IMR-90 (cell line): ENCODE data around the gene KCNJ6. TPM values are rescaled to one million over a fixed set of nuclear protein-coding genes. Genes with fewer than 3 reads are reported as not detected.

ENCODE experiments used
- ATAC-seq: fragments of 200-7000 bp; cut with Tn5 transposase; 2 replicates; pipeline ENCODE4 v1.9.1; 2020; ENCODE audit warnings: low read depth, mild to moderate bottlenecking, moderate library complexity
- BruUV-seq: library from RNA; stranded (reverse); fragments of 400-500 nt; replicated peaks from 2 replicates; lab custom pipeline; 2021; lab: Mats Ljungman, UMichigan
- CTCF ChIA-PET: fragments of 300-600 bp; formaldehyde crosslinking; extraction: SDS; loops from one replicate; lab custom pipeline; 2021; ENCODE audit warnings: antibody characterized with exemption; lab: Yijun Ruan, JAX
- POLR2A ChIA-PET: fragments of 300-600 bp; sonication (Branson Sonifier 250); formaldehyde crosslinking; loops from one replicate; lab custom pipeline; 2022; ENCODE audit warnings: antibody characterized with exemption; ENCODE audit not compliant: unreplicated experiment; lab: Charles Lee
- DNase-seq: peaks from one replicate; pipeline ENCODE4 v3.0.0; 2013
- H2AFZ ChIP-seq: replicated peaks from 2 replicates; pipeline ENCODE3; 2013; ENCODE audit warnings: low read length, mild to moderate bottlenecking; ENCODE audit not compliant: poor library complexity
- H2AK5ac ChIP-seq: 2 replicates; pipeline ENCODE4 v1.6.1; 2013; ENCODE audit warnings: low read depth, low read length, inconsistent platforms
- H2AK9ac ChIP-seq: replicated peaks from 2 replicates; pipeline ENCODE3; 2013; ENCODE audit warnings: mild to moderate bottlenecking, low read depth, low read length, moderate library complexity; ENCODE audit not compliant: poor library complexity
- H2BK120ac ChIP-seq: 2 replicates; pipeline ENCODE4 v1.6.1; 2013; ENCODE audit warnings: low read depth, low read length, inconsistent platforms
- H2BK15ac ChIP-seq: 3 replicates; pipeline ENCODE4 v1.6.1; 2013; ENCODE audit warnings: low read depth, low read length, inconsistent platforms
- H2BK20ac ChIP-seq: 2 replicates; pipeline ENCODE4 v1.6.1; 2013; ENCODE audit warnings: low read depth, mild to moderate bottlenecking, inconsistent platforms, low read length, moderate library complexity
- H2BK5ac ChIP-seq: 2 replicates; pipeline ENCODE4 v1.6.1; 2013; ENCODE audit warnings: mild to moderate bottlenecking, low read depth, low read length, inconsistent platforms; ENCODE audit not compliant: poor library complexity, severe bottlenecking
- H3K14ac ChIP-seq: replicated peaks from 2 replicates; pipeline ENCODE4 v1.6.1; 2013; ENCODE audit warnings: low read depth, low read length, inconsistent platforms
- H3K18ac ChIP-seq: 2 replicates; pipeline ENCODE4 v1.6.1; 2013; ENCODE audit warnings: low read depth, low read length, control low read depth
- H3K23ac ChIP-seq: 2 replicates; pipeline ENCODE4 v1.6.1; 2013; ENCODE audit warnings: low read depth, low read length, inconsistent platforms
- H3K27ac ChIP-seq: 2 replicates; pipeline ENCODE4 v1.5.1; 2013; ENCODE audit warnings: mild to moderate bottlenecking, control low read depth, low read length; ENCODE audit not compliant: insufficient read depth
- H3K27me3 ChIP-seq: 2 replicates; pipeline ENCODE4 v1.6.1; 2013; ENCODE audit warnings: low read length; ENCODE audit not compliant: control insufficient read depth, insufficient read depth
- H3K36me3 ChIP-seq: 2 replicates; pipeline ENCODE4 v1.6.1; 2013; ENCODE audit warnings: low read length, mixed read lengths; ENCODE audit not compliant: control insufficient read depth, insufficient read depth
- H3K4ac ChIP-seq: 2 replicates; pipeline ENCODE4 v1.6.1; 2013; ENCODE audit warnings: low read depth, low read length, inconsistent platforms
- H3K4me1 ChIP-seq: 2 replicates; pipeline ENCODE4 v1.6.1; 2013; ENCODE audit warnings: low read length, mixed read lengths; ENCODE audit not compliant: control insufficient read depth, insufficient read depth
- H3K4me2 ChIP-seq: 2 replicates; pipeline ENCODE4 v1.6.1; 2013; ENCODE audit warnings: low read depth, mild to moderate bottlenecking, control low read depth, low read length, moderate library complexity
- H3K4me3 ChIP-seq: 2 replicates; pipeline ENCODE4 v1.5.1; 2013; ENCODE audit warnings: low read depth, mild to moderate bottlenecking, control low read depth, low read length, moderate library complexity; ENCODE audit not compliant: insufficient read depth
- H3K56ac ChIP-seq: 2 replicates; pipeline ENCODE4 v1.6.1; 2013; ENCODE audit warnings: low read length, inconsistent platforms; ENCODE audit not compliant: insufficient read depth; ENCODE audit errors: extremely low read depth
- H3K79me1 ChIP-seq, 2 experiments: 2 replicates each; pipeline ENCODE4 v1.6.1; 2013; ENCODE audit warnings: low read length in 2 of 2, inconsistent platforms in 1 of 2, low read depth in 1 of 2
- H3K9ac ChIP-seq: 2 replicates; pipeline ENCODE4 v1.6.1; 2013; ENCODE audit warnings: low read depth, low read length, control low read depth
- H3K9me1 ChIP-seq: 2 replicates; pipeline ENCODE4 v1.6.1; 2013; ENCODE audit warnings: low read length, inconsistent platforms; ENCODE audit not compliant: insufficient read depth
- H3K9me3 ChIP-seq: 2 replicates; pipeline ENCODE4 v1.6.1; 2013; ENCODE audit warnings: low read length; ENCODE audit not compliant: control insufficient read depth, insufficient read depth
- H4K20me1 ChIP-seq: 2 replicates; pipeline ENCODE4 v1.6.1; 2013; ENCODE audit warnings: low read length, inconsistent platforms; ENCODE audit not compliant: insufficient read depth
- H4K5ac ChIP-seq: 2 replicates; pipeline ENCODE4 v1.6.1; 2013; ENCODE audit warnings: mild to moderate bottlenecking, low read depth, low read length, control low read depth
- H4K8ac ChIP-seq, 2 experiments: 2 replicates each; pipeline ENCODE4 v1.6.1; 2013; ENCODE audit warnings: low read depth in 2 of 2, low read length in 2 of 2, control low read depth in 1 of 2, inconsistent platforms in 1 of 2
- H4K91ac ChIP-seq: 2 replicates; pipeline ENCODE4 v1.6.1; 2013; ENCODE audit warnings: low read depth, low read length, inconsistent platforms; ENCODE audit not compliant: insufficient read depth
- FOS ChIP-seq: fragments of 150-350 bp; IDR thresholded peaks from 2 replicates; pipeline ENCODE4 v1.6.1; 2016; ENCODE audit warnings: low read depth, low read length
- MAFK ChIP-seq: IDR thresholded peaks from 2 replicates; pipeline ENCODE4 v1.6.1; 2012; ENCODE audit warnings: low read depth, low read length, improper control_type of control experiment
- MAZ ChIP-seq: IDR thresholded peaks from 2 replicates; pipeline ENCODE4 v1.6.1; 2012; ENCODE audit warnings: low read depth, mild to moderate bottlenecking, low read length, improper control_type of control experiment, moderate library complexity, borderline replicate concordance
- NFE2L2 ChIP-seq: fragments of 150-350 bp; IDR thresholded peaks from 2 replicates; pipeline ENCODE4 v1.6.1; 2016; ENCODE audit warnings: low read depth, mild to moderate bottlenecking, low read length
- POLR2A ChIP-seq: IDR thresholded peaks from 2 replicates; pipeline ENCODE4 v1.6.1; 2012; ENCODE audit warnings: mild to moderate bottlenecking, low read depth, low read length
- RCOR1 ChIP-seq: IDR thresholded peaks from 2 replicates; pipeline ENCODE4 v1.6.1; 2012; ENCODE audit warnings: mild to moderate bottlenecking, low read length, improper control_type of control experiment; ENCODE audit not compliant: insufficient replicate concordance
- RFX5 ChIP-seq: IDR thresholded peaks from 2 replicates; pipeline ENCODE4 v1.8.0; 2012; ENCODE audit warnings: low read depth, mild to moderate bottlenecking, low read length, moderate library complexity
- WGBS, 2 experiments: methylation state at CpG; one replicate each; pipeline versions ENCODE4 v1.1.5 to v1.1.7; 2013; ENCODE audit warnings: missing lambda C conversion rate in 2 of 2; ENCODE audit not compliant: insufficient read length in 1 of 2; ENCODE audit errors: extremely low coverage in 2 of 2; 5-methylcytosine and 5-hydroxymethylcytosine counted together
- dilution Hi-C: fragments of 300-500 bp; cut with HindIII; formaldehyde crosslinking; loops from one replicate; pipeline ENCODE4 v1.14.3; 2018; ENCODE audit warnings: low sequenced_read_pairs; ENCODE audit not compliant: unreplicated experiment
- in situ Hi-C: fragments of 300-500 bp; cut with MboI; formaldehyde crosslinking; loops from 3 replicates; pipeline ENCODE4 v1.14.3; 2019; ENCODE audit warnings: low sequenced_read_pairs, inconsistent platforms, mixed read lengths
- intact Hi-C: fragments of 100-400 bp; cut with micrococcal nuclease; formaldehyde crosslinking; loops from 2 replicates; pipeline ENCODE4 v1.10.0; 2022
- polyA plus RNA-seq, 3 experiments: library from polyadenylated mRNA; depleted of rRNA; stranded (reverse); fragments of >200 nt; gene quantifications; 2 replicates each; pipeline ENCODE4 v1.2.3, GENCODE V29; 2012; ENCODE audit warnings: low replicate concordance in 1 of 3
- total RNA-seq: library from RNA; depleted of rRNA; stranded (reverse); fragments of >200 nt; gene quantifications from 2 replicates; pipeline ENCODE4 v1.2.3, GENCODE V29; 2012
- TF ChIP-seq, protein P1 (sequence below): conservative IDR thresholded peaks from 2 replicates; pipeline ENCODE4 v1.5.1; 2012; ENCODE audit warnings: mild to moderate bottlenecking, low read depth, low read length, improper control_type of control experiment
- TF ChIP-seq, protein P2 (sequence below): fragments of 150-350 bp; IDR thresholded peaks from 2 replicates; pipeline ENCODE4 v1.6.1; 2016; ENCODE audit warnings: low read depth, mild to moderate bottlenecking, low read length, moderate library complexity, borderline replicate concordance

Gene KCNJ6
- total and polyA plus RNA-seq, 2 of the 4 experiments (the other 2 are of a cell fraction): under 0.01 to 0.02 TPM

DNA sequence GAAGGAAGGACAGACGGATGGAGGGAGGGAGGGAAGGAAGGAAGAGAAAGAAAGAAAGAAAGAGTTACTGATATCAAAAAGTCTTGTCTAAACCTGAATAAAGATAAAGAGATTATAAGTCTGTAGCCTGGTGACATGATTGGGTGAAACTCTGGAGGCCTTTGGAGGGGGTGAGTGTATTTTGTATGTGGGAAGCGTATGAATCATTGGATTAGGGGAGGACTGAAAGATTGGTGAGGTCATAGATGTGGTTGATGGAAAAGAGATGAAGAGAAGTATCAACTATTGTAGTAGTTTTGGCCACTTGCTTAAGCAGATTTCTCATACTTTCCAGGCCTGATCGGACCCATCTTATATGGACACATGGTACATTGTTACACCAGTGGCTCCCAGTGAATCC lies 11.5 kb upstream of the KCNJ6 start:
- no peaks in the 10 kb centered on the region for H3K36me3 ChIP-seq
- H4K8ac ChIP-seq: no peak overlapping the region
- CTCF ChIA-PET: no interaction called here
- no peak overlapping the region for H3K18ac ChIP-seq
- in situ Hi-C loops (loop anchor here (5.0 to 25.0 kb wide), 2 partner anchors 175 to 435 kb away; no protein-coding TSS in a partner anchor), dilution Hi-C loops (no loop called here), intact Hi-C loops (no loop called here)
- no peak overlapping the region for H3K9ac ChIP-seq
- H2BK5ac ChIP-seq: no peak overlapping the region
- no peak overlapping the region for H4K91ac ChIP-seq
- H3K56ac ChIP-seq: no peak overlapping the region
- H3K27me3 ChIP-seq: peaks cover 5% of the 10 kb centered on the region; the same call in 1 of the 2 replicates
- H3K9me1 ChIP-seq: no peaks in the 10 kb centered on the region
- no peak overlapping the region for H3K4ac ChIP-seq
- no peak overlapping the region for H3K27ac ChIP-seq
- H2BK20ac ChIP-seq: no peak overlapping the region
- TF ChIP-seq RFX5: no peak
- no peak for TF ChIP-seq MAFK
- TF ChIP-seq, protein P1, sequence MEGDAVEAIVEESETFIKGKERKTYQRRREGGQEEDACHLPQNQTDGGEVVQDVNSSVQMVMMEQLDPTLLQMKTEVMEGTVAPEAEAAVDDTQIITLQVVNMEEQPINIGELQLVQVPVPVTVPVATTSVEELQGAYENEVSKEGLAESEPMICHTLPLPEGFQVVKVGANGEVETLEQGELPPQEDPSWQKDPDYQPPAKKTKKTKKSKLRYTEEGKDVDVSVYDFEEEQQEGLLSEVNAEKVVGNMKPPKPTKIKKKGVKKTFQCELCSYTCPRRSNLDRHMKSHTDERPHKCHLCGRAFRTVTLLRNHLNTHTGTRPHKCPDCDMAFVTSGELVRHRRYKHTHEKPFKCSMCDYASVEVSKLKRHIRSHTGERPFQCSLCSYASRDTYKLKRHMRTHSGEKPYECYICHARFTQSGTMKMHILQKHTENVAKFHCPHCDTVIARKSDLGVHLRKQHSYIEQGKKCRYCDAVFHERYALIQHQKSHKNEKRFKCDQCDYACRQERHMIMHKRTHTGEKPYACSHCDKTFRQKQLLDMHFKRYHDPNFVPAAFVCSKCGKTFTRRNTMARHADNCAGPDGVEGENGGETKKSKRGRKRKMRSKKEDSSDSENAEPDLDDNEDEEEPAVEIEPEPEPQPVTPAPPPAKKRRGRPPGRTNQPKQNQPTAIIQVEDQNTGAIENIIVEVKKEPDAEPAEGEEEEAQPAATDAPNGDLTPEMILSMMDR: no peak
- TF ChIP-seq RCOR1: no peak
- no peak for TF ChIP-seq FOS
- no peak for TF ChIP-seq POLR2A
- TF ChIP-seq MAZ: no peak
- TF ChIP-seq NFE2L2: no peak
- TF ChIP-seq, protein P2, sequence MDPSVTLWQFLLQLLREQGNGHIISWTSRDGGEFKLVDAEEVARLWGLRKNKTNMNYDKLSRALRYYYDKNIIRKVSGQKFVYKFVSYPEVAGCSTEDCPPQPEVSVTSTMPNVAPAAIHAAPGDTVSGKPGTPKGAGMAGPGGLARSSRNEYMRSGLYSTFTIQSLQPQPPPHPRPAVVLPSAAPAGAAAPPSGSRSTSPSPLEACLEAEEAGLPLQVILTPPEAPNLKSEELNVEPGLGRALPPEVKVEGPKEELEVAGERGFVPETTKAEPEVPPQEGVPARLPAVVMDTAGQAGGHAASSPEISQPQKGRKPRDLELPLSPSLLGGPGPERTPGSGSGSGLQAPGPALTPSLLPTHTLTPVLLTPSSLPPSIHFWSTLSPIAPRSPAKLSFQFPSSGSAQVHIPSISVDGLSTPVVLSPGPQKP: no peak
- BruUV-seq: no TSS peak
- POLR2A ChIA-PET: no interaction called here
- H3K23ac ChIP-seq: no peak overlapping the region
- H2AK5ac ChIP-seq: no peak overlapping the region
- no peak overlapping the region for H3K4me3 ChIP-seq
- no peak overlapping the region for H3K4me2 ChIP-seq
- no peaks in the 10 kb centered on the region for H3K9me3 ChIP-seq
- H4K20me1 ChIP-seq: no peaks in the 10 kb centered on the region
- H2AFZ ChIP-seq: no peak overlapping the region
- H3K4me1 ChIP-seq: no peaks in the 10 kb centered on the region
- no peaks in the 10 kb centered on the region for H3K79me1 ChIP-seq
- H4K5ac ChIP-seq: no peak overlapping the region
- H2BK120ac ChIP-seq: no peak overlapping the region
- H2BK15ac ChIP-seq: no peak overlapping the region
- WGBS, 2 experiments: 80% methylated on average over 1 of the region's 3 CpGs; no CpG with 5 or more reads in 1 of the 2 experiments
- DNase-seq (no peak), ATAC-seq (no peak)
- no peak overlapping the region for H2AK9ac ChIP-seq
- no peak overlapping the region for H3K14ac ChIP-seq
